Hepatocyte (in vitro differentiated cells): ENCODE results near the gene MYO1F.

Experiments used
- CTCF ChIP-seq: fragments of 200-600 bp; sonication (generic); IDR thresholded peaks from 2 replicates; pipeline ENCODE4 v1.5.1; 2016; ENCODE audit warnings: antibody characterized with exemption, mild to moderate bottlenecking; ENCODE audit not compliant: poor library complexity
- EZH2 ChIP-seq: fragments of 200-600 bp; sonication (generic); IDR thresholded peaks from 2 replicates; pipeline ENCODE4 v1.6.1; 2016; ENCODE audit warnings: antibody characterized with exemption, mild to moderate bottlenecking, borderline replicate concordance
- EZH2phosphoT487 ChIP-seq: fragments of 200-600 bp; sonication (generic); IDR thresholded peaks from one replicate; pipeline ENCODE4 v1.6.1; 2018; ENCODE audit warnings: antibody characterized with exemption, mild to moderate bottlenecking, low read depth, moderate library complexity; ENCODE audit not compliant: unreplicated experiment, severe bottlenecking

GRCh38 chr19:8626842-8627241 lies 49.6 kb upstream of the MYO1F start:
- TF ChIP-seq CTCF (no peak), EZH2 (no peak), EZH2phosphoT487 (no peak)
